GM23248 (cell line): Measurements from ENCODE around the gene S100A4. TPM values are rescaled to one million over a fixed set of nuclear protein-coding genes. Genes with fewer than 3 reads are reported as not detected.
A peak's percentile ranks its signal among the peaks of the same experiment; 100 is the strongest.

Source experiments
- DNase-seq: peaks from one replicate; pipeline ENCODE4 v3.0.0-alpha.2; 2015
- H2AFZ ChIP-seq: fragments of 200-600 bp; sonication (generic); 2 replicates; pipeline ENCODE4 v1.6.1; 2016; ENCODE audit warnings: antibody characterized with exemption
- H3F3A ChIP-seq: fragments of 200-600 bp; sonication (generic); 2 replicates; pipeline ENCODE4 v1.6.1; 2016; ENCODE audit warnings: mild to moderate bottlenecking, antibody characterized with exemption, mixed run types; ENCODE audit not compliant: insufficient read depth
- H3K27ac ChIP-seq: fragments of 200-600 bp; sonication (generic); 2 replicates; pipeline ENCODE4 v1.5.1; 2016; ENCODE audit warnings: mild to moderate bottlenecking
- H3K27me3 ChIP-seq: fragments of 200-600 bp; sonication (generic); replicated peaks from 2 replicates; pipeline ENCODE4 v1.6.1; 2016; ENCODE audit warnings: mild to moderate bottlenecking; ENCODE audit not compliant: insufficient read depth
- H3K36me3 ChIP-seq: fragments of 200-600 bp; sonication (generic); 2 replicates; pipeline ENCODE4 v1.6.1; 2016; ENCODE audit warnings: low read depth, mild to moderate bottlenecking
- H3K4me1 ChIP-seq: fragments of 200-600 bp; sonication (generic); 2 replicates; pipeline ENCODE4 v1.6.1; 2016; ENCODE audit warnings: mild to moderate bottlenecking; ENCODE audit not compliant: insufficient read depth
- H3K4me2 ChIP-seq: fragments of 200-600 bp; sonication (generic); one replicate; pipeline ENCODE4 v1.6.1; 2016; ENCODE audit warnings: mild to moderate bottlenecking; ENCODE audit not compliant: unreplicated experiment
- H3K4me3 ChIP-seq: fragments of 200-600 bp; sonication (generic); 2 replicates; pipeline ENCODE4 v1.5.1; 2016; ENCODE audit warnings: mild to moderate bottlenecking
- H3K79me2 ChIP-seq: fragments of 200-600 bp; sonication (generic); 2 replicates; pipeline ENCODE4 v1.6.1; 2016; ENCODE audit warnings: mild to moderate bottlenecking; ENCODE audit not compliant: insufficient read depth
- H3K9ac ChIP-seq: fragments of 200-600 bp; sonication (generic); 2 replicates; pipeline ENCODE4 v1.6.1; 2016; ENCODE audit warnings: mild to moderate bottlenecking
- H3K9me2 ChIP-seq: fragments of 200-600 bp; sonication (generic); 2 replicates; pipeline ENCODE4 v1.6.1; 2016; ENCODE audit warnings: mixed run types, mild to moderate bottlenecking, moderate library complexity; ENCODE audit not compliant: insufficient read depth
- H3K9me3 ChIP-seq: fragments of 200-600 bp; sonication (generic); one replicate; pipeline ENCODE4 v1.6.1; 2017; ENCODE audit warnings: low read depth
- H4K20me1 ChIP-seq: fragments of 200-600 bp; sonication (generic); 2 replicates; pipeline ENCODE4 v1.6.0; 2016; ENCODE audit not compliant: insufficient read depth
- EZH2 ChIP-seq: fragments of 200-600 bp; sonication (generic); IDR thresholded peaks from 2 replicates; pipeline ENCODE4 v1.6.1; 2018; ENCODE audit warnings: antibody characterized with exemption, mild to moderate bottlenecking; ENCODE audit not compliant: insufficient read depth, poor library complexity, severe bottlenecking
- EZH2phosphoT487 ChIP-seq: fragments of 200-600 bp; sonication (generic); IDR thresholded peaks from 2 replicates; pipeline ENCODE4 v1.6.1; 2018; ENCODE audit warnings: antibody characterized with exemption, moderate library complexity, mild to moderate bottlenecking, low read depth; ENCODE audit not compliant: insufficient read depth
- WGBS, 2 experiments: methylation state at CpG; one replicate each; pipeline ENCODE4 v1.1.6; 2015 to 2017; ENCODE audit warnings: low lambda C conversion rate in 2 of 2, low coverage in 1 of 2; ENCODE audit errors: missing lambda C conversion rate in 2 of 2; 5-methylcytosine and 5-hydroxymethylcytosine counted together
- in situ Hi-C: fragments of 300-500 bp; cut with MboI; formaldehyde crosslinking; loops from 2 replicates; pipeline ENCODE4 v1.15.0; 2020
- polyA plus RNA-seq: library from polyadenylated mRNA; unstranded; fragments of >200 nt; fragmentation: Nextera tagmentation; extraction: Ambion mirVana; gene quantifications from 2 replicates; pipeline ENCODE4 v1.2.1, GENCODE V29; 2016
- total RNA-seq: library from RNA; depleted of rRNA; stranded (reverse); fragments of >200 nt; shearing (Covaris generic); gene quantifications from 2 replicates; pipeline ENCODE4 v1.2.3, GENCODE V29; 2014

Gene S100A4
- total and polyA plus RNA-seq, 2 experiments from 2014 or later, result 236 to 610 TPM

- WGBS, 2 experiments, result 78 to 89% methylated on average over 9 of the region's 9 CpGs
- Histone ChIP-seq H3K79me2 (peaks cover 17% of the 10 kb centered on the region), H3K4me3 (peak overlapping the region; percentile 60), H3K27me3 (no peaks in the 10 kb centered on the region), H4K20me1 (no peaks in the 10 kb centered on the region), H3K9ac (peak overlapping the region; percentile 99), H3F3A (peaks cover 51% of the 10 kb centered on the region), H3K4me1 (peaks cover 46% of the 10 kb centered on the region), H3K9me3 (no peaks in the 10 kb centered on the region), H3K27ac (peak overlapping the region; percentile 64), H3K4me2 (peak overlapping the region; percentile 73), H2AFZ (peak overlapping the region; percentile 70; the same call in 1 of the 2 replicates), H3K36me3 (no peaks in the 10 kb centered on the region), H3K9me2 (no peaks in the 10 kb centered on the region)
- TF ChIP-seq EZH2phosphoT487, result no peak
- no peak for TF ChIP-seq EZH2
- DNase-seq, result no peak
- in situ Hi-C loops, result no loop called here
Measured at GRCh38 chr1:153536671-153537375, 8.8 kb downstream of the S100A4 start.

GRCh38 chr1:153536012-153536670 lies 9.5 kb downstream of the S100A4 start:
- H3K27ac ChIP-seq, result peak overlapping the region; percentile 97
- in situ Hi-C loops, result no loop called here
- peaks cover 17% of the 10 kb centered on the region for H3K79me2 ChIP-seq
- 1 to 3% methylated on average over 26 to 36 of the region's 38 CpGs for WGBS, 2 experiments
- H3K9me2 ChIP-seq, result no peaks in the 10 kb centered on the region
- no peaks in the 10 kb centered on the region for H3K9me3 ChIP-seq
- no peaks in the 10 kb centered on the region for H4K20me1 ChIP-seq
- peaks cover 51% of the 10 kb centered on the region for H3F3A ChIP-seq
- H3K4me1 ChIP-seq, result peaks cover 46% of the 10 kb centered on the region
- TF ChIP-seq EZH2phosphoT487, result no peak
- no peak for TF ChIP-seq EZH2
- H3K4me3 ChIP-seq, result peak overlapping the region; percentile 93
- peak overlapping the region; percentile 70; the same call in 1 of the 2 replicates for H2AFZ ChIP-seq
- H3K4me2 ChIP-seq, result peak overlapping the region; percentile 94
- DNase-seq, result peak; percentile 96
- no peaks in the 10 kb centered on the region for H3K36me3 ChIP-seq
- H3K9ac ChIP-seq, result peak overlapping the region; percentile 99
- no peaks in the 10 kb centered on the region for H3K27me3 ChIP-seq

GRCh38 chr1:153535242-153536011 lies 10.2 kb downstream of the S100A4 start, which contains the start of gene S100A6:
TSS of gene S100A6 (minus strand) at chr1:153535991. CDS start at chr1:153535339, 652 bp downstream.
- Histone ChIP-seq H2AFZ (peak within 1 kb of the TSS; percentile 70; the same call in 1 of the 2 replicates), H3K9ac (peak within 1 kb of the TSS; percentile 99), H3K79me2 (peaks cover 17% of the 10 kb centered on the region), H3K9me3 (no peaks in the 10 kb centered on the region), H3F3A (peaks cover 51% of the 10 kb centered on the region), H4K20me1 (no peaks in the 10 kb centered on the region), H3K36me3 (no peaks in the 10 kb centered on the region), H3K4me2 (peak within 1 kb of the TSS; percentile 94), H3K4me3 (peak within 1 kb of the TSS; percentile 93), H3K9me2 (no peaks in the 10 kb centered on the region), H3K27ac (peak within 1 kb of the TSS; percentile 97), H3K27me3 (no peaks in the 10 kb centered on the region), H3K4me1 (peaks cover 39% of the 10 kb centered on the region)
- WGBS, 2 experiments, result 0% methylated on average over 14 to 18 of the region's 18 CpGs
- TF ChIP-seq EZH2phosphoT487 (no peak), EZH2 (no peak)
- DNase-seq, result peak; percentile 75
- in situ Hi-C loops, result no loop called here

GRCh38 chr1:153534925-153535241 lies 10.7 kb downstream of the S100A4 start:
- Histone ChIP-seq H3K4me1 (peaks cover 34% of the 10 kb centered on the region), H4K20me1 (no peaks in the 10 kb centered on the region), H3K79me2 (peaks cover 17% of the 10 kb centered on the region), H3K36me3 (no peaks in the 10 kb centered on the region), H3K4me3 (peak overlapping the region; percentile 93), H3K9me3 (no peaks in the 10 kb centered on the region), H2AFZ (no peak overlapping the region), H3K27me3 (no peaks in the 10 kb centered on the region), H3K4me2 (peak overlapping the region; percentile 94), H3K9ac (peak overlapping the region; percentile 99), H3K27ac (peak overlapping the region; percentile 97), H3K9me2 (no peaks in the 10 kb centered on the region), H3F3A (peaks cover 51% of the 10 kb centered on the region)
- no peak for TF ChIP-seq EZH2phosphoT487
- no peak for TF ChIP-seq EZH2
- in situ Hi-C loops, result no loop called here
- no peak for DNase-seq
- 0% methylated on average over 3 of the region's 3 CpGs for WGBS, 2 experiments
